Neural cell (in vitro differentiated cells): Measurements from ENCODE around the gene CRK. TPM values are rescaled to one million over a fixed set of nuclear protein-coding genes. Genes with fewer than 3 reads are reported as not detected.
"Not testable (repeated sequence)": the region's sequence is repeated elsewhere in the genome, so short reads cannot be mapped to it uniquely, and the experiment has no call there.

Experiments
- H2AFZ ChIP-seq: fragments of 200-600, 300-800 bp; sonication (generic), shearing (Covaris generic); 2 replicates; pipeline ENCODE4 v1.6.0; 2014; ENCODE audit warnings: low read depth, mild to moderate bottlenecking, antibody characterized with exemption, low read length, moderate library complexity
- H3F3A ChIP-seq: fragments of 200-600 bp; shearing (Covaris generic); 2 replicates; pipeline ENCODE4 v1.6.1; 2016; ENCODE audit warnings: mild to moderate bottlenecking, moderate library complexity, mixed read lengths, antibody characterized with exemption, low read length; ENCODE audit not compliant: insufficient read depth, poor library complexity, severe bottlenecking
- H3K27ac ChIP-seq: fragments of 200-600, 300-800 bp; sonication (generic), shearing (Covaris generic); 2 replicates; pipeline ENCODE4 v1.5.1; 2014; ENCODE audit warnings: mild to moderate bottlenecking, low read length, moderate library complexity
- H3K27me3 ChIP-seq: fragments of 300-800, 200-600 bp; sonication (generic), shearing (Covaris generic); 2 replicates; pipeline ENCODE4 v1.6.0; 2014; ENCODE audit warnings: mild to moderate bottlenecking, low read depth, low read length, moderate library complexity; ENCODE audit not compliant: insufficient read depth
- H3K36me3 ChIP-seq: fragments of 300-800, 200-600 bp; sonication (generic), shearing (Covaris generic); 2 replicates; pipeline ENCODE4 v1.5.1; 2014; ENCODE audit warnings: mild to moderate bottlenecking, antibody characterized with exemption, low read length, moderate library complexity; ENCODE audit not compliant: insufficient read depth
- H3K4me2 ChIP-seq: fragments of 300-800, 200-600 bp; sonication (generic), shearing (Covaris generic); 2 replicates; pipeline ENCODE4 v1.6.0; 2014; ENCODE audit warnings: mild to moderate bottlenecking, low read length
- H3K4me3 ChIP-seq: fragments of 300-800, 200-600 bp; sonication (generic), shearing (Covaris generic); 2 replicates; pipeline ENCODE4 v1.5.1; 2014; ENCODE audit warnings: mild to moderate bottlenecking, low read length, moderate library complexity
- H3K79me2 ChIP-seq: fragments of 200-600 bp; shearing (Covaris generic); replicated peaks from 2 replicates; pipeline ENCODE4 v1.6.0; 2014; ENCODE audit warnings: mild to moderate bottlenecking, low read length, moderate library complexity; ENCODE audit not compliant: insufficient read depth
- H3K9ac ChIP-seq: fragments of 300-800, 200-600 bp; sonication (generic), shearing (Covaris generic); 2 replicates; pipeline ENCODE4 v1.6.1; 2016; ENCODE audit warnings: mild to moderate bottlenecking, low read length, mixed read lengths
- H3K9me2 ChIP-seq: fragments of 200-600 bp; shearing (Covaris generic); 2 replicates; pipeline ENCODE4 v1.6.1; 2016; ENCODE audit warnings: mild to moderate bottlenecking, low read length, mixed read lengths; ENCODE audit not compliant: insufficient read depth
- H3K9me3 ChIP-seq: fragments of 200-600, 300-800 bp; sonication (generic), shearing (Covaris generic); 2 replicates; pipeline ENCODE4 v1.6.1; 2016; ENCODE audit warnings: mild to moderate bottlenecking, mixed run types, low read length, moderate library complexity, mixed read lengths
- H4K20me1 ChIP-seq: fragments of 200-600 bp; shearing (Covaris generic); 2 replicates; pipeline ENCODE4 v1.6.1; 2016; ENCODE audit warnings: mild to moderate bottlenecking, mixed run types; ENCODE audit not compliant: insufficient read depth
- CTCF ChIP-seq: fragments of 450-650 bp; IDR thresholded peaks from 2 replicates; pipeline ENCODE4 v1.5.1; 2014; ENCODE audit warnings: antibody characterized with exemption, mild to moderate bottlenecking, moderate library complexity; ENCODE audit not compliant: poor library complexity, severe bottlenecking
- EZH2 ChIP-seq: fragments of 200-600, 300-800 bp; shearing (Covaris generic), sonication (generic); IDR thresholded peaks from 2 replicates; pipeline ENCODE4 v1.6.1; 2014; ENCODE audit warnings: antibody characterized with exemption, low read length, borderline replicate concordance, mild to moderate bottlenecking; ENCODE audit not compliant: insufficient read depth, poor library complexity, severe bottlenecking
- MXI1 ChIP-seq: fragments of 450-650 bp; conservative IDR thresholded peaks from 2 replicates; pipeline ENCODE4 v1.6.1; 2014; ENCODE audit warnings: antibody characterized with exemption, mild to moderate bottlenecking; ENCODE audit not compliant: poor library complexity, severe bottlenecking
- POLR2AphosphoS5 ChIP-seq: IDR thresholded peaks from 2 replicates; pipeline ENCODE4 v1.6.1; 2012
- RAD21 ChIP-seq: fragments of 450-650 bp; conservative IDR thresholded peaks from 2 replicates; pipeline ENCODE4 v1.6.1; 2014; ENCODE audit warnings: antibody characterized with exemption, mild to moderate bottlenecking, moderate library complexity
- REST ChIP-seq: IDR thresholded peaks from 2 replicates; pipeline ENCODE4 v1.6.1; 2012; ENCODE audit warnings: borderline replicate concordance
- SMC3 ChIP-seq: fragments of 450-650 bp; conservative IDR thresholded peaks from 2 replicates; pipeline ENCODE4 v1.6.1; 2014; ENCODE audit warnings: antibody characterized with exemption, mild to moderate bottlenecking, moderate library complexity; ENCODE audit not compliant: poor library complexity
- TAF1 ChIP-seq: IDR thresholded peaks from 2 replicates; pipeline ENCODE4 v1.6.1; 2012; ENCODE audit warnings: low read depth
- polyA plus RNA-seq: library from polyadenylated mRNA; depleted of rRNA; stranded (reverse); fragments of >200 nt; gene quantifications from 2 replicates; pipeline ENCODE4 v1.2.3, GENCODE V29; 2014

Gene CRK
- polyA plus RNA-seq, 1 donor from 2014 or later, result 111 TPM

- H4K20me1 ChIP-seq, result peaks cover 4% of the 10 kb centered on the region
- no peaks in the 10 kb centered on the region for H3K9me2 ChIP-seq
- H3F3A ChIP-seq, result no peaks in the 10 kb centered on the region
- TF ChIP-seq EZH2, result no peak
- TF ChIP-seq CTCF, result no peak
- TF ChIP-seq TAF1, result no peak
- TF ChIP-seq POLR2AphosphoS5, result no peak
- TF ChIP-seq MXI1, result no peak
- TF ChIP-seq REST, result no peak
- no peak for TF ChIP-seq RAD21
- no peak for TF ChIP-seq SMC3
- peaks cover 55% of the 10 kb centered on the region for H3K79me2 ChIP-seq
- H3K9ac ChIP-seq, result peak overlapping the region; percentile 92
- no peaks in the 10 kb centered on the region for H3K36me3 ChIP-seq
- H2AFZ ChIP-seq, result no peak overlapping the region
- peak overlapping the region; percentile 95 for H3K4me3 ChIP-seq
- no peaks in the 10 kb centered on the region for H3K27me3 ChIP-seq
- no peaks in the 10 kb centered on the region for H3K9me3 ChIP-seq
- H3K4me2 ChIP-seq, result peak overlapping the region; percentile 97
- peak overlapping the region; percentile 82 for H3K27ac ChIP-seq
These were observed 1.5 kb downstream of the CRK start for GRCh38 chr17:1454541-1454940.

GRCh38 chr17:1453694-1454093 is 2.3 kb downstream of the CRK start:
- peaks cover 63% of the 10 kb centered on the region for H3K79me2 ChIP-seq
- not testable (repeated sequence) for H3K36me3 ChIP-seq, H3K9me2 ChIP-seq, H3K27me3 ChIP-seq, H3K27ac ChIP-seq, H3K9me3 ChIP-seq, H3K9ac ChIP-seq, H2AFZ ChIP-seq, H3K4me2 ChIP-seq, H4K20me1 ChIP-seq, H3F3A ChIP-seq
- peak overlapping the region; percentile 15 for H3K4me3 ChIP-seq

- H3K9me2 ChIP-seq, result no peaks in the 10 kb centered on the region
- no peaks in the 10 kb centered on the region for H3K36me3 ChIP-seq
- H3K4me2 ChIP-seq, result no peak overlapping the region
- H3K9ac ChIP-seq, result no peak overlapping the region
- no peaks in the 10 kb centered on the region for H3K27me3 ChIP-seq
- H2AFZ ChIP-seq, result no peak overlapping the region
- no peak overlapping the region for H3K27ac ChIP-seq
- H4K20me1 ChIP-seq, result peaks cover 4% of the 10 kb centered on the region
- H3K79me2 ChIP-seq, result peaks cover 71% of the 10 kb centered on the region
- TF ChIP-seq TAF1 (no peak), SMC3 (no peak), RAD21 (no peak)
- no peak overlapping the region for H3K4me3 ChIP-seq
- no peaks in the 10 kb centered on the region for H3F3A ChIP-seq
- no peaks in the 10 kb centered on the region for H3K9me3 ChIP-seq
These were observed 3.2 kb downstream of the CRK start for GRCh38 chr17:1452836-1453235.

- H2AFZ ChIP-seq, H3F3A ChIP-seq, H3K27ac ChIP-seq, H3K4me2 ChIP-seq, H3K36me3 ChIP-seq, H3K9me2 ChIP-seq, H3K4me3 ChIP-seq, H3K9me3 ChIP-seq, H4K20me1 ChIP-seq, H3K27me3 ChIP-seq, H3K9ac ChIP-seq: not testable (repeated sequence)
- peaks cover 85% of the 10 kb centered on the region for H3K79me2 ChIP-seq
These were observed 5.8 kb downstream of the CRK start for GRCh38 chr17:1450261-1450660.
